Bone marrow (tissue), 2 donors: ENCODE results near the gene DBF4B.
A peak's percentile ranks its signal among the peaks of the same experiment; 100 is the strongest.
"Not testable (repeated sequence)": the region's sequence is repeated elsewhere in the genome, so short reads cannot be mapped to it uniquely, and the experiment has no call there.

Experiments
- DNase-seq, 2 donors: peaks; one replicate each; lab custom pipeline; 2025; lab: John Stamatoyannopoulos, UW

The DBF4B gene, protein sequence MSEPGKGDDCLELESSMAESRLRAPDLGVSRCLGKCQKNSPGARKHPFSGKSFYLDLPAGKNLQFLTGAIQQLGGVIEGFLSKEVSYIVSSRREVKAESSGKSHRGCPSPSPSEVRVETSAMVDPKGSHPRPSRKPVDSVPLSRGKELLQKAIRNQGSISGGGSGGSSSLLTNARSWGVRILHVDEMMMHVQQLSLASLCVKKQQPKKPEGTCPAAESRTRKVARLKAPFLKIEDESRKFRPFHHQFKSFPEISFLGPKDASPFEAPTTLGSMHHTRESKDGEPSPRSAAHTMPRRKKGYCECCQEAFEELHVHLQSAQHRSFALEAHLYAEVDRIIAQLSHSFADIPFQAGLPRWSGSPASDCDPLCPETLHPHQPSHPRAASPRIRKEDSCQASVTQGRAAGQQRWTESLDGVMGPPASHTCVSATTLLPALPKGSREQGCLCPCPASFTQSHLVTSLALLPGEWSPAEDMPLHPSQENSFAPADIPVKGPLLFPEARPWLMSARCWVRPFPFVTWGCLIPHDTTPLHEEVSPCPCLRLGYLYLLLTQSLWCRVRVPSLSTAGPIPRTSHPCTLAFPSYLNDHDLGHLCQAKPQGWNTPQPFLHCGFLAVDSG

DNA sequence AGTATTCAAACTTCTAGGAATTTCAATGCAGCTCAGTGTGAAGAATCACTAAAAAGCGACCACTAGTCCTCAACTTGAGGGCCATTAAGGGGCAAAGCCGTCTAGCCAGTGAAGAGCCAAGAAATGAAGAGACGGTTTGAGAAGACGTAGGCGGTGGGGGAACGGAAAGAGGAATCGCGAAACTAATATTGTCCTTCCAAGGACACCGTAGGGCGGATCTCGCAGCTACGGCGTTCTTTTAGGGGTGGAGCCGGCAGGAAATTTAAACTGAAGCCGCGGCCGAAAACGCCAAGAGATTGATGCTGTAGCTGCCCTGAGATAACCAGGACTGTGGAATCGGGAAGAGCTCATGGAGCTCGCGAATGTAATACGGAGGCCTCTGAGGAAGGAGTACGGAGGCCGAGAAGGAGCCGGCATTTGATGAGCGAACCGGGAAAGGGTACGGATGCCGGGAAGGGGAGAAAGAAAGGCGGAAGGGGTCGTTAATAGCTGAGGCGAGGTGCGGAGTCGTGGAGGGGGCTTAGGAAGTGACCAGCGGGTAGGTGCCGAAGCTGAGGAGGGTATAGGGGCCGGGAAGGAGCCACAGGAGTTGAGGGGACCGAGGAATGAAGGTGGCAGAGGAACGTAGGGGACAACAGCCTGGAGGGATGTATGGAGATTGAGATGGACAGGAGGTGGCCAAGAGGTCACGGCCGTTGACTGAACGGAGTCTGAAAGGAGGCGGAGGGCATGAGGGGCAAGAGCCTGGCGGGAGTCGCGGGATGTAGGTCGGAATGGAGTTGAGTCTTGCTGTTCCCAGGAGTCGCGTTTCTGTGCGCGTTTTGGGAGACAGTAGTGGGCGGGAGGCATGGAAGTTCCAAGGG lies at the start of gene DBF4B:
DBF4B (plus strand) TSS at position 265 of the 863 bp plus-strand sequence; CDS start at position 421, 156 bp downstream.
- DNase-seq = peak; percentile 48 to 90

DNA sequence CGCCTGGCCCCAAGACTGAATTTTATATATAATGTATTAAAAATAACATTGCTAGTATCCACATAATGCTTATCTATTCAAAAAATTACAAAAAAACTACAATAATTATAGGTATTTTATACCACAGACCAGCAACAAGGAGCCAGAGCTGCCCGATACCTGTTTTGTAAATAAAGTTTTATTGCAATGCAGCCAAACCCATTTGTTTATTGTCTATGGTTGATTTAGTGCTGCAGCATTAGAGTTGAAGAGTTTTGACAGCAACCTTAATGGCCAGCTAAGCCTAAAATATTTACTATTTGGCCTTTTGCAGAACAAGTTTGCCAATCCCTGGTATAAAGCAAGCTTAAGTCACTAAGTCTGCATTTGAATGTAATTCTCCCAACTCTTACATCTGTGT lies 46.6 kb upstream of the DBF4B start:
- DNase-seq = no peak

GRCh38 chr17:44663095-44663494 lies 45.4 kb upstream of the DBF4B start:
- no peak for DNase-seq

DNA sequence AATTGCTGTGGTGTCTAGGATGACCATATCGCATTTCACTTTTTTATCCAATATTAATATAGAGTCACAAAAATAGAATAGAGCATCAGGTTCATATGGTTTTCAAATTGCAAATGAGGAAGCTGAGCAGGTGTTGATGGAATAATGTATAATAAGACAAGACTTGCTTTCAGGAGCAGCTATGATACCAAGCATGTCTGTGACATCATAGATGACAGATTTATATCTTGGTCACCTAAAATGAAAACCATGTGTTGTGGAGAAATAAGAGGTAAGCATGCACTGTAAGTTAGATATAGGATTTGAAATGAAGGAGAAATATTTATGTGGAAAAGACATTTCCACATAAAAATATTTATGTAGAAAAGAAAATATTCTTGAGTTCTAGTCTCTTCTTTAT lies 43.6 kb upstream of the DBF4B start:
- DNase-seq = no peak

- no peak for DNase-seq
Measured at GRCh38 chr17:44666006-44666405, 42.5 kb upstream of the DBF4B start.

GRCh38 chr17:44672479-44673093 lies 35.9 kb upstream of the DBF4B start:
- DNase-seq = peak in 1 of 2 donors; percentile 15

DNA sequence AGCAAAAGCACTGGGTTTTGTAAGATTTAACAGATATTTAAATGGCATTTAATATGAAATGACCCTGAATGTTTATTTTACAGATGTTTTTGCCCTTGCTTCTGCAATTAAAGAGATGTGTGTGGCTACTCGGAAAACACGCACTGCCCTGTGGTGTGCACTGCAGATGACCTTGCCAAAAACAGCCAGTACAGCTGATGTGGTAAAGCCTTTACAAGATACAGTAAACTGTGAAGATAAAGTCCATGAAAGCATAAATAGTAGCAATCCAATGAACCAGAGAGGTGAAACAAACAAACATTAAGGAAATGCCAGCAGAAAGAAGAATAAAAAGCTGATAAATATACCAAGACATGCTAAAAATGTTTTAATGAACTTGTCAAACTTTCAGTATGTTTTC lies 34.6 kb upstream of the DBF4B start:
- no peak for DNase-seq

DNA sequence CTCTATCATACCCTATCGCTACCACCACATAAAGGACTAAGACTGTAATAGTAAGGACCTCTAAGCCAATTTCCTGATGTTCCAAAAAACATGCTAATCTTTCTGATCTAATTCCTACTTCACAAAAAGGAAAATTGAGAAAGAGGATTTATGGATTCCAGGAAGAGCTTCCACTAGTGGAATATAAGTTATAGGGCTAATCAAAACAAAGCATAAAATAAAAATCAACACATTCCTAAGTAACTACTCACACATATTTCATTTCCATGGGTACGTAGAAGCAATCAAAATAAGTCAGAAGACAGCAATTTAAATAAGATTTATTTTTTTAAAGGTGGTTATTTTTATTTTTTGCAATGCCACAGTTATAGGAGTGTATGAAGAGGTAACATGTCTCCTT lies 31.3 kb upstream of the DBF4B start:
- DNase-seq = no peak

GRCh38 chr17:44683303-44683702 lies 25.2 kb upstream of the DBF4B start:
- not testable (repeated sequence) for DNase-seq

- no peak for DNase-seq
Measured at GRCh38 chr17:44687756-44688155, 20.7 kb upstream of the DBF4B start.

DNA sequence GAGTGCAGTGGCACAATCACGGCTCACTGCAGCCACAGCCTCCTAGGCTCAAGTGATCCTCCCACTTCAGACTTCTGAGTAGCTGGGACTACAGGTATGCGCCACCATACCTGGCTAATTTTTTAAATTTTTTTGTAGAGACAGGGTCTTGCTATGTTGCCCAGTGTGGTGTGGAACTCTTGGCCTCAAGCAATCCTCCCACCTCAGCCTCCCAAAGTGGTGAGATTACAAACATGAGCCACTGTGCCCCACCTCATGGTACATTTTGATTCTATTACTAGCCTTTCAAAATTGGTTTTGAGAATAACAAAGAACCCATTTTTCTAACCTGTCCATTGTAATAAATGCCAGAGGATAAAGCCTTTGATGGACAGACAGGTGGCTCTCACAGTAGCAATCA lies 20.3 kb upstream of the DBF4B start:
- DNase-seq = no peak

GRCh38 chr17:44688675-44689476 lies 19.6 kb upstream of the DBF4B start:
- DNase-seq = no peak

DNA sequence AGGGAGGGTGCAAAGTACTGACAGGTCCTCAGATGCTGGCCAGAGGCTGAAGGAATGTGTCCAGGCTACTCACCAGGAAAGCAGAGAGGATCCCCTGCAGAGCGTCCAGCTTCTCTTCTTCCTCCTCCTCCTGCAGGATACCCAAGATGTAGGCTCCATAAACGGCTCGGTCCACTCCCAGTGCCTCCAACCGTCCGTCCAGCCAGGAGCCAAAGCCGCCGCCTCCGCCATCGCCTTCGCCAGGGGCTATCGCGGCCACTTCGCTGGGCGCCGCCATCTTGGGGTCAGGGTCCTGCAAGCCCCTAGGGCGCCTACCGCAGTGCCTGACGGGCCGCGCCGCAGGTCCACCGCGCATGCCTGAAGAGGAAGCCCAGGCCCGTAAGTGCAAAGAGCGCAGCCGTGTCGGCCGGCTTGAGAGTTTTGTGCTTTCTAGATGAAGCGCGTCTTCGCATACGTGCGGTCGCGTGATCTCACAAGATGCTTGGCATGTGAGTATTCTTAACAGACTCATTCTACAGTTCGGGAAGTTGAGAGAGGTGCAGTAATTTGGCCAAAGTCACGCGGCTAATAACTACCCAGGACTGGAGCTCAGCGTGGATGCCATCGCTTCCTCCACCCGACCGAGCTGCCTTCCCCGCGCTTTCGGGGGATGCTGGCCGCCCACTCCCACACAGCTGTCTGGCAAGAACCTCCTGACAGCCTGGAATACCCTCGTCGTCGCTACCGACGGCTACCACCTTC lies 18.8 kb upstream of the DBF4B start, which contains the start of gene CCDC43:
CCDC43 (minus strand) TSS at position 300 of the 741 bp plus-strand sequence; CDS start at position 277, 23 bp downstream.
- peak; percentile 75 to 88 for DNase-seq

GRCh38 chr17:44690746-44691306 lies 17.6 kb upstream of the DBF4B start:
- DNase-seq = not testable (repeated sequence)

DNA sequence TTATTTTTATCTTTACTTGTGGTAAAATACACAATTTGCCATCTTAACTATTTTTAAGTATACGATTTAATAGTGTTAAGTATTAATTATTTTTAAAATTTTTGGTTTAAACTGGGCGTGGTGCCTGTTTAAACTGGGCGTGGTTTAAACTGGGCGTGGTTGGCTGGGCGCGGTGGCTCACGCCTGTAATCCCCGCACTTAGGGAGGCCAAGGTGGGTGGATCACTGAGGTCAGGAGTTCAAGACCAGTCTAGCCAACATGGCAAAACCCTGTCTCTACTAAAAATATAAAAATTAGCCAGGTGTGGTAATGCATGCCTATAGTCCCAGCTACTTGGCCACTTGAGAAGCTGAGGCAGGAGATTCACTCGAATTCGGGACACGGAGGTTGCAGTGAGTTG lies 14.9 kb upstream of the DBF4B start:
- no peak for DNase-seq

GRCh38 chr17:44700288-44700687 lies 8.2 kb upstream of the DBF4B start:
- not testable (repeated sequence) for DNase-seq

GRCh38 chr17:44707755-44708400 lies 587 bp upstream of the DBF4B start:
- no peak for DNase-seq

DNA sequence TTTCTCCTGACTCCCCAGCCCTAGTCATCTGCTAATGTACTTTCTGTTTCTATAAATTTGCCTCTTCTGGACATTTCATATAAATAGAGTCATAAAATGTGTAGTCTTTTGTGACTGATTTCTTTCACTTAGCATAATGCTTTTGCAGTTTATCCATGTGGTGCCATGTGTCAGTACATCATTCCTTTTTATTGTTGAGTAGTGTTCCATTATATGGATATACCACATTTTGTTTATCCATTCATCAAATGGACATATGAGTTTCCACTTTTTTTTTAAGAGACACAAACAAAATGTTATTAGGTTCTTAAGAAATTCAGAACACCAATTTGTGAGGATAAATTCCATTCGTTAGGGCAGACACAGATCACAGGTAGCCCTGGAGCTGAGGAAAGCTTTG lies 11.0 kb downstream of the DBF4B start:
- DNase-seq = no peak

DNA sequence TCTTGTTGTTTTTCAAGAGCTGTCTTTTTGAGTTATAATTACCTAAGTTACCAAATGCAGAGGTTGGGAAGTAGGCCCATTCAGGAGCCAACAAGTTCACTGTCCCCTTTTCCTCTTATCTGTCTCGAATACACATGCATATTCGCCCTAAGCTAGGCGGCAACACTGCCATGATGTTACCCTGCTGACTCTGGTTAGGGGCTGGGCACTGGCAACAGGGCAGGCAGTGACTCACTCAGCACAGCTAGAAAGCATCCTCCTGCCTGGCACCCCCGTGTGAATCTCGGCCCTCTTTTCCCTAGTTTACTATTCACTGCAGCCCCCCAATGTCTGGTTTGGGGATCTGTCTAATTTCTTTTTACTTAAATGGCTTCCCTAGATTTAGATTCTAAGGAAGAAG lies 13.8 kb downstream of the DBF4B start:
- no peak for DNase-seq

DNA sequence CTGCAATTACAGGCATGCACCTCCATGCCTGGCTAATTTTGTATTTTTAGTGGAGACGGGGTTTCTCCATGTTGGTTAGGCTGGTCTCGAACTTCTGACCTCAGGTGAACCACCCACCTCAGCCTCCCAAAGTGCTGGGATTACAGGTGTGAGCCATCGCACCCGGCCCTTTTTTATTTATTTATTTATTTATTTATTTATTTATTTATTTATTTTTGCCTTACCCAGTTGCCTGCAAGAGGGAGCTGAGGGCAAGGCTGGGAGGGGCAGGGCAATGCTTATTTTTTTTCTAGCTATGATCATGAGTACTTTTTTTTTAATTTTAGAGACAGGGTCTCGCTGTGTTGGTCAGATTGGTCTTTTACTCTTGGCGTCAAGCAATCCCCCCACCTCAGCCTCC lies 17.7 kb downstream of the DBF4B start:
- DNase-seq = not testable (repeated sequence)
